Hepatocyte (in vitro differentiated cells): ENCODE measurements around the gene MICALL1.

ENCODE experiments used
- EZH2phosphoT487 ChIP-seq: fragments of 200-600 bp; sonication (generic); IDR thresholded peaks from one replicate; pipeline ENCODE4 v1.6.1; 2018; ENCODE audit warnings: antibody characterized with exemption, mild to moderate bottlenecking, low read depth, moderate library complexity; ENCODE audit not compliant: unreplicated experiment, severe bottlenecking
- TF ChIP-seq, protein P1 (sequence below): fragments of 200-600 bp; sonication (generic); IDR thresholded peaks from 2 replicates; pipeline ENCODE4 v1.5.1; 2016; ENCODE audit warnings: antibody characterized with exemption, mild to moderate bottlenecking; ENCODE audit not compliant: poor library complexity

DNA sequence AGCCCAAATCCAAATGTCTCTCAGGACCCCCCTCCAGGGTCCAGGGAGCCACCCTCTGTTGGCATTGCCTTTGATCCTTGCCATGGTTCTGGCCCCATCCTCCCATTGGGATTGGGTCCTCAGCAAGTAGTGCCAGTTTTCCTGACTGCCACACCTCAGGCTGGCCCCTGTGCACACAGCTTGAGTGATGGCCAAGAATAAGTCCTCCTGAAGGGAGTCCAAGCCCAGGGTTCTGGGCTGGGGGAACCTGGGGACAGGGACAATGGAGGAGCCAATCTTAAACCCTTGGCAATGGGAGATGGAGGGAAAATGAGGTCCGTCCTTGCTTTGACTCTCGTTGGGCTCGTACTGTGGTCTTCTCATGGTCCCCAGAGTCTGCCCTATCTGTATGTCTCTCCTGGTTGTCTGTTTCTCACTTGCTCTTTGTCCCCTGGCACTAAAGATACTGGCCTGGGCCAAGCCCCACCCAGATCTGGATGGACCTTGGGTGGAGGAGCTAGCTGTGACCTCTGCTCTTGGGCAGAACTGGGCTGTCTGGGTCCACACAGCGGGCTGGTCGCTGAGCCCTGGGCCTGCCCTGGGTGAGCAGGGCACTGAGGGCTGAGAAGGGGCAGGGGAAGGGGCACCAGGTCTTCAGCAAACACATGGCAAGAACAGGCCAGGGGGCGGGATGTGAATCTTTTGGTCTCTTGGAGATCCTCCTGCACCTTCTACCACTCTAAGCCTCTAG lies 75.3 kb downstream of the MICALL1 start:
- TF ChIP-seq, protein P1, sequence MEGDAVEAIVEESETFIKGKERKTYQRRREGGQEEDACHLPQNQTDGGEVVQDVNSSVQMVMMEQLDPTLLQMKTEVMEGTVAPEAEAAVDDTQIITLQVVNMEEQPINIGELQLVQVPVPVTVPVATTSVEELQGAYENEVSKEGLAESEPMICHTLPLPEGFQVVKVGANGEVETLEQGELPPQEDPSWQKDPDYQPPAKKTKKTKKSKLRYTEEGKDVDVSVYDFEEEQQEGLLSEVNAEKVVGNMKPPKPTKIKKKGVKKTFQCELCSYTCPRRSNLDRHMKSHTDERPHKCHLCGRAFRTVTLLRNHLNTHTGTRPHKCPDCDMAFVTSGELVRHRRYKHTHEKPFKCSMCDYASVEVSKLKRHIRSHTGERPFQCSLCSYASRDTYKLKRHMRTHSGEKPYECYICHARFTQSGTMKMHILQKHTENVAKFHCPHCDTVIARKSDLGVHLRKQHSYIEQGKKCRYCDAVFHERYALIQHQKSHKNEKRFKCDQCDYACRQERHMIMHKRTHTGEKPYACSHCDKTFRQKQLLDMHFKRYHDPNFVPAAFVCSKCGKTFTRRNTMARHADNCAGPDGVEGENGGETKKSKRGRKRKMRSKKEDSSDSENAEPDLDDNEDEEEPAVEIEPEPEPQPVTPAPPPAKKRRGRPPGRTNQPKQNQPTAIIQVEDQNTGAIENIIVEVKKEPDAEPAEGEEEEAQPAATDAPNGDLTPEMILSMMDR = no peak
- TF ChIP-seq EZH2phosphoT487 = no peak
